Stimulated activated CD4-positive, alpha-beta T cell treated with anti-CD3 and anti-CD28 coated beads, Interleukin-1b, Interleukin-23, amount 100 ng/mL, for 48 hours (primary cell): ENCODE data around the gene LARGE1.

Source experiments
- DNase-seq: peaks from one replicate; pipeline ENCODE4 v3.0.0-alpha.2; 2020

The LARGE1 gene

GRCh38 chr22:33811208-33811607, 109.1 kb downstream of the LARGE1 start:
- DNase-seq = no peak

GRCh38 chr22:33807470-33807869, 112.8 kb downstream of the LARGE1 start:
- no peak for DNase-seq

- no peak for DNase-seq
These were observed 114.1 kb downstream of the LARGE1 start for GRCh38 chr22:33806191-33806590.

GRCh38 chr22:33803371-33804282, 116.6 kb downstream of the LARGE1 start:
- DNase-seq = no peak

- no peak for DNase-seq
These were observed 121.9 kb downstream of the LARGE1 start for GRCh38 chr22:33798401-33798800.

DNA sequence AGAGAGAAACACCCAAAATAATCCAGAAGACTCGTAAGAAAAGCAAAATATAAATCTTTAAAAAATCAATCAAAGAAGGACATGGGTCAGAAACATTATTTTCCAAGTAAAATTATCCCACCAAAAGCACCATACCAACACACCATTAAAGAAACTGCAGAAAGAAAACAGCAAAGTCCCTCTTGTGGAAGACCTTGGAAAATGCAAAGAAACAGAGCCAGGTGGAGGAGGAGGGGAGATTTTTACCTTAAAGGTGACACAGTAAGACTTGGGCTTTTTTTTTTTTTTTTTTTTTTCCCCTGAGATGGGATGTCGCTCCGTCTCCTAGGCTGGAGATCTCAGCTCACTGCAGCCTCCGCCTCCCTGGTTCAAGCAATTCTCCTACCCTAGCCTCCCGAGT, 123.8 kb downstream of the LARGE1 start:
- no peak for DNase-seq

DNA sequence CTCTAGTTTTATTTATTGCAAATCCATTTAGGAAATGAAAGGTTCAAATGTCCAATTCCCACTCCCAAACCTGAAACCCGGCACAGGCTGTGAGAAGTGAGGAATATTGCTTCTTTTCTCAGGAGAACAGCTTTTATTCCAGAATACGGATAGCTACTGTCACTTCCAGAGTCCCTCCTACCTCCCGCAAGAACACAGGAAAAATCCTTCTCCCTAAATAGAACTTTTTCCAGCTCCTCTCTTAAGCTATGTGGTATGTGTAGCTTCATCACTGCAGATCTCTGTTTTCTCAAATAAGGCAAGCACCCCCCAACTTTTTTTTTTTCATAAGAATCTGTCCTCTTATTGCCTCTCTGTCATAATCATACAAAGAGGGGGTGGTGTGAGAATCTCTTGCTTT, 126.8 kb downstream of the LARGE1 start:
- DNase-seq = no peak

- no peak for DNase-seq
These were observed 127.4 kb downstream of the LARGE1 start for GRCh38 chr22:33792832-33793231.

GRCh38 chr22:33789690-33790253, 130.5 kb downstream of the LARGE1 start:
- DNase-seq = peak; percentile 2

- DNase-seq = no peak
These were observed 131.3 kb downstream of the LARGE1 start for GRCh38 chr22:33788927-33789326.

DNA sequence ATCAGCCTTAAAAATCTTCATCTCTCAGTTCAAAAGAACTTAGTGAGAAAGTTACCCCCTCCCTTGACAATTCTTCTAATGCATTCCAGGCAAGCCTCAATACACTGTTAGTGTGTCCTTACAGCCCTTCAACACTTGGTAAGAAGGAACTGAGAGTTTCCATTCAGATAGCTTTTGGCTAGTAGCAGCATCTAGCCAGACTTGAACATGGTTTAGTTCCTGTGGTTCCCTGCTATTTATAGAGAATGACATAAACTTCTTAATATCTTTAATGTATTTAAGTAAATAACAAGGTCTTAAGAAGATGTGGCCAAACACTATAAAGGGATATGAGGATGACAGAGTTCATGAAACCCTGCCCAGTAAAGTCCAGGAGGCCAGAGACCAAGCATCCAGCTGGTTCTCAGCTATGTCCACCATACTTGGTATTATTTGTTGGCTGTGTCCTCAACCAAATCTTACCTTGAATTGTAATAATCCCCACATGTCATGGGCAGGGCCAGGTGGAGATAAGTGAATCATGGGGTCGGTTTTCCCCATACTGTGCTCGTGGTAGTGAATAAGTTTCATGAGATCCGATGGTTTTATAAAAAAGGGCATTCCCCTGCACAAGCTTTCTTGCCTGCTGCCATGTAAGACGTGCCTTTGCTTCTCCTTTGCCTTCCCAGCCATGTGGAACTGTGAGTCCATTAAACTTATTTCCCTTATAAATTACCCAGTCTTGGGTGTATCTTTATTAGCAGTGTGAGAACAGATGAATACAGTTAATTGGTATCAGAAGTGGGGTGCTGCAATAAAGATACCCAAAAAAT, 132.4 kb downstream of the LARGE1 start:
- DNase-seq = no peak

GRCh38 chr22:33786149-33786548, 134.1 kb downstream of the LARGE1 start:
- DNase-seq = no peak

- peak; percentile 3 for DNase-seq
These were observed 134.8 kb downstream of the LARGE1 start for GRCh38 chr22:33785283-33785968.

- DNase-seq = no peak
These were observed 138.9 kb downstream of the LARGE1 start for GRCh38 chr22:33781411-33781810.

DNA sequence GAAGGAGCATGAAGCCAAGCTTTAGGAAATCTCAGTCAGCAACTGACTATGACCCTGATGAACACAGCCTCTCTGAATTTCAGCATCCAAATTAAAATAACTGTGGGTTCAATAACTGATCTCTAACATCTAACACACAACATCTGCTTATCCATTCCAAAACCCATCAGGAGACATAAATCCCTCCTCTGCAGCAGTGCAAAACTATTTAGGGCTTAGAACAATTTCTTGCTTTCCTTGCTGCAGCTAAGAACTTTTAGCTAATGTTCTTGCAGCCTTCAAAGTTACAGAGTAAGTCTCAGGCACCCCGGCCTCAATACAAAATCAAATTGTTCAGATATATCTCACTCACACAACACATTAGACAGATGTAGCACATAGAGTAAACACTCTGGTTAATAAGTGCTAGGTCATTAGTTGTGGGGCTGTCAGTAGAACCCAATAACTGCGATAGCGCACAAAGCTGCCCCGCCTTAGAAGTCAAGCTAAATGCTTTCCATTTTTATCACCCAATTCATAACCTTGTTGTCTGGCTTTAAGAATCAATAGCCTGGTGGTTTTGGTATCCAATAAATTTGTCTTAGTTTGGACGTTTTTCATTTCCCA, 139.6 kb downstream of the LARGE1 start:
- no peak for DNase-seq

DNA sequence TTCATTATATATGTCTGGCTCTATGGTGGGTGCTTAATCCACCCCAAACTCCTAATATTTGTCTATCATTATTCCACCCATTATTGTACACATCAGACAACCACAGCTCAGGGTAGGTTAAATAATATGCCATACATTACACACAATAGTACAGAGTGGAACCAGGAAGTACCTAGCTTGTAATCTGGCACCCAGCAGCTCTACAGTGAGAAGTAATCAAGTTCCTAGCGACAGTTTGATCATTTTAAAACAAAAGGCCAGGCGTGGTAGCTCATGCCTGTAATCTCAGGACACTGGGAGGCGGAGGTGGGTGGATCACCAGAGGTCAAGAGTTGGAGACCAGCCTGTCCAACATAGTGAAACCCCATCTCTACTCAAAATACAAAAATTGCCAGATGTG, 141.0 kb downstream of the LARGE1 start:
- DNase-seq = no peak

DNA sequence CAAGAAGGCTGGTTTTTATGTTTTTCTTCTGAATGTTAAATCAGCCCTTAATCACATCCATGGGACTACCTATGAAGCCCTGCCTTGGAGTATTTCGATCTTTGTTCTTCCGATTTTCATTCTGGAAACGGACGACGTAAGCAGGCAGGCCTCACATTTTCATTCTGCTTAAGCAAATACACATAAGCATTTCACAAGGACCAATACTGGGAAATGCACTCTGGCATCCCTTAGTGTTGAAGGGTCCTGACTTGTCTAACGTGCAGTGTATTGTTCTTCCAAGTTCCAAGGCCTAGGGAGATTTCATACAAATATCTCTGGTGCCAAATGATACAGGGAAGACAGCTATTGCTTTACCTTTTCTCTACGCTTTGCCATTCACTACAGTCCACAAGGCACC, 143.8 kb downstream of the LARGE1 start:
- no peak for DNase-seq

DNA sequence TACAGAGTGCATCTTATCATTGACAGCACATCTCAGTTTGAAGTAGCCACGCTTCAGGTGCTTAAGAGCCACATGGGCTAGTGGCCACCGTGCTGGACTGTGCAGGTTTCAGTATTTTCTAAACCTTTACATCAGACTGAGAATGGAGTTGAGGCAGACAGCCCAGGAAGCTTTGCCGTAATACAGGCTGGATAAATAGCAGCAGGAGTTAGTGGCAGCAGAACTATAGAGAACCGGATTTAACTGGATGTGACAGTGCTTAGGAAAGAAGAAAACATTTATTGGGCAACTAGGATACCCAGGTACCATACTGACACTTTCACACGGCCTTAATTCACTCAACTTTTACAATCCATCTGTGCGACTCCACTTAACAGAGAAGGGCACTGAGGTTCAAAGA, 145.5 kb downstream of the LARGE1 start:
- DNase-seq = no peak

- DNase-seq = no peak
These were observed 147.5 kb downstream of the LARGE1 start for GRCh38 chr22:33772745-33773144.

- no peak for DNase-seq
These were observed 149.1 kb downstream of the LARGE1 start for GRCh38 chr22:33771136-33771535.

GRCh38 chr22:33770723-33771122, 149.6 kb downstream of the LARGE1 start:
- DNase-seq = no peak

GRCh38 chr22:33766091-33766490, 154.2 kb downstream of the LARGE1 start:
- DNase-seq = no peak

- DNase-seq = no peak
These were observed 161.3 kb downstream of the LARGE1 start for GRCh38 chr22:33758961-33759360.
